ENCODE data around the gene CXCL17. TPM values are rescaled to one million over a fixed set of nuclear protein-coding genes. Genes with fewer than 3 reads are reported as not detected.
A peak's percentile ranks its signal among the peaks of the same experiment; 100 is the strongest.

CXCL17 gene
- total RNA-seq, 4 donors from 2014 or later = not detected

GRCh38 chr19:42423462-42424344 is 19.0 kb downstream of the CXCL17 start:
- TF ChIP-seq CTCF (IDR thresholded peaks at IDR 0.05) (no peak), POLR2A (IDR thresholded peaks at IDR 0.05) (peak; percentile 46 to 61)
- H3K27ac ChIP-seq = peak overlapping the region; percentile 45 to 60
- H3K9me3 ChIP-seq = no peaks in the 10 kb centered on the region
- H3K27me3 ChIP-seq = no peaks in the 10 kb centered on the region
- intact Hi-C loops (cut with DNase I; ENCODE audit: low total_unique reads) = no loop called here
- no peaks in the 10 kb centered on the region for H3K36me3 ChIP-seq
- peak overlapping the region; percentile 37 to 51 for H3K4me3 ChIP-seq
- DNase-seq = peak; percentile 69 to 84
- peaks cover 0 to 6% of the 10 kb centered on the region in 2 donors for H3K4me1 ChIP-seq

GRCh38 chr19:42422901-42423461 is 19.8 kb downstream of the CXCL17 start:
- intact Hi-C loops (cut with DNase I; ENCODE audit: low total_unique reads) = no loop called here
- Histone ChIP-seq H3K36me3 (no peaks in the 10 kb centered on the region), H3K4me3 (peak overlapping the region; percentile 37 to 51), H3K27ac (peak overlapping the region; percentile 45 to 60), H3K27me3 (no peaks in the 10 kb centered on the region), H3K4me1 (peaks cover 0 to 6% of the 10 kb centered on the region in 2 donors), H3K9me3 (no peaks in the 10 kb centered on the region)
- no peak for DNase-seq
- TF ChIP-seq CTCF (IDR thresholded peaks at IDR 0.05) = no peak
- no peak for TF ChIP-seq POLR2A (IDR thresholded peaks at IDR 0.05)

GRCh38 chr19:42422092-42422900 is 20.4 kb downstream of the CXCL17 start:
- intact Hi-C loops (cut with DNase I; ENCODE audit: low total_unique reads) = no loop called here
- H3K36me3 ChIP-seq = no peaks in the 10 kb centered on the region
- H3K9me3 ChIP-seq = no peaks in the 10 kb centered on the region
- H3K27ac ChIP-seq = peak overlapping the region; percentile 50 to 60
- peak overlapping the region; percentile 37 to 51 for H3K4me3 ChIP-seq
- TF ChIP-seq POLR2A (IDR thresholded peaks at IDR 0.05) = no peak
- TF ChIP-seq CTCF (IDR thresholded peaks at IDR 0.05) = no peak
- H3K27me3 ChIP-seq = no peaks in the 10 kb centered on the region
- no peak for DNase-seq
- peaks cover 0 to 6% of the 10 kb centered on the region in 2 donors for H3K4me1 ChIP-seq

- no peaks in the 10 kb centered on the region for H3K27me3 ChIP-seq
- H3K9me3 ChIP-seq = no peaks in the 10 kb centered on the region
- H3K4me3 ChIP-seq = no peak overlapping the region
- intact Hi-C loops (cut with DNase I; ENCODE audit: low total_unique reads) = no loop called here
- H3K36me3 ChIP-seq = no peaks in the 10 kb centered on the region
- TF ChIP-seq POLR2A (IDR thresholded peaks at IDR 0.05) (no peak), CTCF (IDR thresholded peaks at IDR 0.05) (no peak)
- peaks cover 0 to 6% of the 10 kb centered on the region in 2 donors for H3K4me1 ChIP-seq
- peak in 1 of 2 donors; percentile 60 for DNase-seq
- peak overlapping the region; percentile 50 to 60 for H3K27ac ChIP-seq
Observed at GRCh38 chr19:42421591-42422031, 21.1 kb downstream of the CXCL17 start.

Measured in uterus (tissue), 4 donors.